ENCODE measurements around the gene NATD1.

The NATD1 gene

DNA sequence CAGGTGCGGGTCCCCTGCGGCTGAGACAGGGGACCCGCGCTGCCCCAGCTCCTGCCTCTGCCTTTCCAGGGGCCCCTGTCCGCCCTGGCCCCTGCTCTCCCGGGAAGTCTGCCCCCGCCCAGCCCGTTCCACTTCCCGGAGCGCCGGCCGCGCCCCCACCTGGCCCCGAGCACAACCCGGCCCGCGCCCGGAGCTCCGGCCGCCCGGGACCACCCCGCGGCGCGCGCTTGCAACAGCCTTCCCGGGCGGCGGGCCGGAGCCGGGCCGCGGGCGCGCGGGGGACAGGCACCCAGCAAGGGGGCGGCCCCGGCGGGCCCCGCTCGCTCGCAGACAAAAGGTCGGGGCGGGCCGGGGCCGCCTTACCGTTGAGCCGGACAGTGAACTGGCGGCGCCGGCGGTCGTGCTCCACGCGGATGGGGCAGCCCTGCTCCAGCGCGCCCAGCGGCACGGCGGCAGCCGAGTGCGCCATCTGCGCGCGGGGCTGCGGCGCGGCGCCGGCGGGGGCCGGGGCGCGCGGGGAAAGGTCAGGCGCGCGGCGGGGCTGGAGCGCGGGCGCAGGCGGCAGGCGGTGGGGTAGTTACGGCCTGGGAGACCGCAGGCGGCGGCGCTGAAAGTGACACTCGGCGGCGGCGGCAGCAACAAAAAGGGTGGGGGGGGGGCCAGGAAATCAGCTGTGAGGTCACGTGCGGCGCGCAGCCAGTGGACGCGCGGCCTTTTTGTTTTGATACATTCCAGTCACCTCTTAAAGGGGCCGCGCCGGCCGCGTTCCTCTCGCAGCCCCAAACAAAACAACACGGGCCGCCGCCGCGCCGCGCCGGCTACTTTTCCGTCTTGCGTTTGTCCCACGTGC, at the start of gene NATD1:
TSS of gene NATD1 (minus strand) at position 615 of the 850 bp plus-strand sequence. CDS start at position 469, 146 bp downstream.
- TF ChIP-seq POLR2A (IDR thresholded peaks at IDR 0.05; ENCODE audit: low read depth, low read length) = peak; percentile 67
- DNase-seq (ENCODE audit: insufficient read length, low spot score) = peak; percentile 72
- no peak for FAIRE-seq

- DNase-seq (ENCODE audit: insufficient read length, low spot score) = no peak
- no peak for FAIRE-seq
- TF ChIP-seq POLR2A (IDR thresholded peaks at IDR 0.05; ENCODE audit: low read depth, low read length) = no peak
Observed at GRCh38 chr17:21301593-21302550, 48.7 kb upstream of the NATD1 start.

DNA sequence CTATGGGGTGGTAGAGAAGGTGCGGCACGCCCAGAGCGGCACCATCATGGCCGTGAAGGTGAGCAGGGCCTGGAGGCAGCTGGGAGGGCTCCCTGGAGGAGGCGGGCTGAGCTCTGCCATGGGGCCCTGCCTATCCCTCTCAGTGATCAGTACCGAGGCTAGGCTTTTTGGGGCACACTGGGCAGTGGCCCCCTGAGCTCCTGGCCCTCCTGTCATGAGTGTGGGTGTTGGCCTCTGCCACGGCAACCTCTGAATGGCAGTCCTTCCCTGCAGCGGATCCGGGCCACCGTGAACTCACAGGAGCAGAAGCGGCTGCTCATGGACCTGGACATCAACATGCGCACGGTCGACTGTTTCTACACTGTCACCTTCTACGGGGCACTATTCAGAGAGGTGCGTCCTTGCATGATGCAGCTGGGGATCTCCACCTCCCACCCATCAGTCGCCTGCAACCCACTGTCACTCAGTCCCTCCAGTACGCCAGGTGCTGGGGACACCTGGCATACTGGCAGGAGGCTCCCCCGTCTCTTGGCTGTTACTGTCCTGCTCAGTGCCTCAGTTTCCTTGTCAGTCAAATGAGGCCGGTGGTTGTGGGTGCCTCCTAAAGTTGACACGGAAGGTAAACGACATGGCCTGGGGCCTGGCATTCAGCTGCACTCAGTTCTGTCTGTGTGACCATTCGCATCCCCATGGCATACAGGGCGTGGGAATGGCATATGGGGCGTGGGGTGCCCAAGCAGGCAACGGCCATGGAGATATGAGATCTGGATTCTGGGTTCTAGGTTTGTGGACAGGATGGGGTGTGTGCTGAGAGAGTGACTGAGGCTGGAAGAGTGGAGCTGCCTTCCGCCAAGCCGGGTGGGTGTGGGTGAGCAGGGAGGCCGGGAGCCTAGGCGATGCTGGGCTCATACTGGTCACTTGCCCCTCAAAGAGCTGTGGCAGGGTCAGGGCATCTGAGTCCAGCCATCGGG, 47.7 kb upstream of the NATD1 start:
- FAIRE-seq (no peak), DNase-seq (ENCODE audit: insufficient read length, low spot score) (no peak)
- no peak for TF ChIP-seq POLR2A (IDR thresholded peaks at IDR 0.05; ENCODE audit: low read depth, low read length)

DNA sequence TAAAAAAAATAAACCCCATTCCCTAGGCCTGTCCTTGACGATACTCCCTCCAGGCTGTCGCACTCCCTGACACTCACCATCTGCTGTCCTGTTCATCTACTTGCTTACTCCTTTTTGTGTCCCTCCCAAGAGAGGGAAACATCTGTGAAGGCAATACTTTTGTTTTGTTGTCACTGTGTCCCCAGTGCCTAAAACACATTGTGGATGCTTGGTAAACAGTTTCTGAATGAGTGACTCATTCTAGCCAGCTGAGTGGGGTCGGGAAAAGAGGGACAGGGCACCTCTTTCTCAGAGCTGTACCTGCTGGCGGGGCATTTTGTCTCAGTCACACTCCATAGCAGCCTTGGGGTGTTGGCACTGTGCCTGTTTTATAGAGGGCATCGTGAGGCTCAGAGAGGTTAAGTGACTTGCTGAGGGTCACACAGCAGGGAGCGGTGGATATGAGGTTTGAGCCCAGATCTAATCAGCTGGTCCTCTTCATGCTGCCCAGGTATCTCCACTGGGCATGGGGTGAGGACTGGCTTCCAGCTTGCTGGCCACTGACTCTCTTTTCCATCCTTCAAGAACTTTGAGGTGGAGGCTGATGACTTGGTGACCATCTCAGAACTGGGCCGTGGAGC, 46.9 kb upstream of the NATD1 start:
- DNase-seq (ENCODE audit: insufficient read length, low spot score) (no peak), FAIRE-seq (no peak)
- no peak for TF ChIP-seq POLR2A (IDR thresholded peaks at IDR 0.05; ENCODE audit: low read depth, low read length)

DNA sequence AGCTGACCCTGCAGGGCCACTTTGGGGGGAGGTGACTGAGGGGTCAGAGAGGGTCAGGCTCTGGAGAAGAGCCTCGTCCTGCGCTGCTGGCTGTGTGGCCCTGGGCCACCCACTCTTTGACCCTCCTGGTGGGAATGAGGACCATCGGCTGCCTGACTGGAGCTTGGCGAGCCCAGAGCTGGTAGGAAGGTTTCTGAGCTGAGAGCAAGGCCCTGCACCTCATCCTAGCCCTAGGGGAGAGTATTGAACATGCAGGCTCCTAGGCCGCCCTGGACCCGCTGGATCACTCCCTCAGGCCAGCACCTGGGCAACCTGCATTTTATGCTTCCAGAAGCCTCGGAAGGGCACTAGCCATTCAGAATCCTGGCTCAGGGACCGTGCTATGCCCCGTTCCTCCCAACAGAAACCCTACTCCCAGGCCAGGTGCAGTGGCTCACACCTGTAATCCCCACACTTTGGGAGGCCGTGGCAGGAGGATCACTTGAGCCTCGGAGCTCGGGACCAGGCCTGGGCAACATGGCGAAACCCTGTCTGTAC, 45.8 kb upstream of the NATD1 start:
- no peak for FAIRE-seq
- no peak for DNase-seq (ENCODE audit: insufficient read length, low spot score)
- no peak for TF ChIP-seq POLR2A (IDR thresholded peaks at IDR 0.05; ENCODE audit: low read depth, low read length)

DNA sequence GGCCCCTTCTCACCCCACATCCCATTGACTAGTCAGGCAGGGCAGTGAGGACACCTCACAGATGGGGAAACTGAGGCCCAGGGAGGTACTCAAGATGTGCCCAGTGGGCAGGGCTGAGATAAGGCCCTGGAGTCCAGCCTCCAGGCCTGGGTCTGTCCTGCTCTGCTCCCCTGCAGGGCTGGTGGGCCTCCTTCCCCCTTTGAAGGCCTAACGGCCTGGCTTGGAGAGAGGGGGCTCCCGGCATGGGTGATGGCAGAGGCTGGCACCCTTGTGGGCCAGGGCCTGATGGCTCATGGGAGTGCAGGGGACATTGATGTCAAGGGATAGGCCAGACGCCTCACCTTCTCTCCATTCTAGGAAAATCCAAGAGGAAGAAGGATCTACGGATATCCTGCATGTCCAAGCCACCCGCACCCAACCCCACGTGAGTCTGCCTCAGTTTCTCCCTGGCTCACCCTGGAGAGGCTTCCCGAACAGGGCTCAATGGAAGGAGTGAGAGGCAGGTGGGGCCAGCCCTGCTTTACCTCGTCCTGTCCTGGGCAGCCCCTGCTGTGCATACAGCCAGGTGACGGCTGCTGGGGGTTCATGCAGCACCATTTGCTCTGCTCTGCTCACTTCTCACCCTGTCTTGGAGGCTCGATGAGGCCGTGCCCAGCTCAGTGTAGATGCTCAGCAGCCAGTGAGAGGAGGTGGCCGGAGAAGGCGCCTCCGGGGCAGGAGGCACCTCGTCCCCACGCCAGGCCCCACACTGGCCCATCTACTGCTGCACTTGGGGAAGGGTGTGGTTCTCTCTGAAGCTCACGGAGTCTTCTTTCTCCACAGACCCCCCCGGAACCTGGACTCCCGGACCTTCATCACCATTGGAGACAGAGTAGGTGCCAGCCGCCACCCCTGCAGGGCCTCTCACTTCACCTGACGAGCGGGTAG, 45.1 kb upstream of the NATD1 start:
- no peak for TF ChIP-seq POLR2A (IDR thresholded peaks at IDR 0.05; ENCODE audit: low read depth, low read length)
- FAIRE-seq (no peak), DNase-seq (ENCODE audit: insufficient read length, low spot score) (no peak)

GRCh38 chr17:21297597-21297996, 44.4 kb upstream of the NATD1 start:
- FAIRE-seq = no peak
- TF ChIP-seq POLR2A (IDR thresholded peaks at IDR 0.05; ENCODE audit: low read depth, low read length) = no peak
- no peak for DNase-seq (ENCODE audit: insufficient read length, low spot score)

- no peak for TF ChIP-seq POLR2A (IDR thresholded peaks at IDR 0.05; ENCODE audit: low read depth, low read length)
- FAIRE-seq (no peak), DNase-seq (ENCODE audit: insufficient read length, low spot score) (no peak)
Observed at GRCh38 chr17:21297026-21297520, 43.9 kb upstream of the NATD1 start.

DNA sequence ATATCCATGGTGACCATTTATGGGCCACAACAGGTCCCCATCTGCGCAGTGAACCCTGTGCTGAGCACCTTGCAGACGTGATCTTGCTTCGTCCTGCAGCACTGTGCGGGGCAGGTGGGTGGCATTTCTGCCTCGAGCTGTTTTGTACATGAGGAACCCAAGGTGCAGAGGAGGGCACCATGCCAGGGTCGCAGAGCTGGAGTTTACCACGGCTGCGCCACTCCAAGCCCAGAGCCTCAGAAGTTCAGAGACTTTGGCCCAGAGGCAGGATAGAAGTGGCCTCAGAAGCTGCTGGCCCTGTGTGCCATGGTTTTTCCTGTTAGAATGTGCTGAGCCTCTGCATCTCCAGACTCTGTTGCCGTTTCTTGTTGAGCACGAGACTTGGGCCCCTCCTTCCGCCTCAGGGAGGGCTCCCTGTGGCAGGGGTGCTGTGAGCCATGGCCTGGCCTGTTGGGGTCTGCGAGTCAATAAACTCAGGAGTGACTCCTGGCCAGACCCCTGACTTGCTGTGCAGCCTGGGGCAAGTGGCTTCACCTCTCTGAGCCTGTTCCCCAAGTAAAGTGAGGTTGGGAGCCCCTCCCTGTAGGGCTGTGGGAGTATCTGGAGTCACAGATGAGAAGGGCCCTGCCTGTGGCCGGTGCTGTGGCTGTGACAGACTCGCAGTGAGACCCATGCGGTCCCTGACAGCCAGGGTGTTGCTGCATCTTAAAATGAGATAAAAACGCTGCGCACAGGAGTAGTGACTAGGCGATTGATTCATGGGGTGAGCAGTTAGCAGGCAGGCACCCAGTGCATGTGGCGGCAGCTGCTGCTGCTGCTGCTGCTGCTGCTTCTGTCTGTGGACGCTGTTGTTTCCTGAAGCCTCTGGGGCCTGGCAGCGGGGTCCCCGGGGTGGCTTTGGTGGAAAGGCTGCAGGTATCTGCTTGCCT, 43.2 kb upstream of the NATD1 start:
- DNase-seq (ENCODE audit: insufficient read length, low spot score) (no peak), FAIRE-seq (no peak)
- TF ChIP-seq POLR2A (IDR thresholded peaks at IDR 0.05; ENCODE audit: low read depth, low read length) = no peak

Data from H54 (cell line).